Right atrium auricular region (tissue), 2 donors: Measurements from ENCODE around the gene PSKH1. TPM values are rescaled to one million over a fixed set of nuclear protein-coding genes. Genes with fewer than 3 reads are reported as not detected.
"Not testable (repeated sequence)": the region's sequence is repeated elsewhere in the genome, so short reads cannot be mapped to it uniquely, and the experiment has no call there.

ENCODE experiments used
- DNase-seq: peaks from one replicate; pipeline ENCODE4 v3.0.0-alpha.2; 2019; ENCODE audit warnings: low spot score
- H3K27ac ChIP-seq, 2 donors: fragments of 200-600 bp; sonication (generic); 1 replicate in 1 of 2; 2 replicates in 1 of 2; pipeline ENCODE4 v1.5.1; 2016 to 2019
- H3K27me3 ChIP-seq, 2 donors: fragments of 200-600 bp; sonication (generic); one replicate each; pipeline versions ENCODE4 v1.5.1 to v1.6.0; 2017 to 2019
- H3K36me3 ChIP-seq: fragments of 200-600 bp; sonication (generic); one replicate; pipeline ENCODE4 v1.5.1; 2016
- H3K4me1 ChIP-seq, 2 donors: fragments of 200-600 bp; sonication (generic); one replicate each; pipeline versions ENCODE4 v1.5.1 to v1.6.0; 2017 to 2019
- H3K4me3 ChIP-seq, 2 donors: fragments of 200-600 bp; sonication (generic); 1 replicate in 1 of 2; 2 replicates in 1 of 2; pipeline ENCODE4 v1.5.1; 2017 to 2019; ENCODE audit warnings: mild to moderate bottlenecking in 1 of 2, moderate library complexity in 1 of 2
- H3K9me3 ChIP-seq, 2 donors: fragments of 200-600 bp; sonication (generic); one replicate each; pipeline ENCODE4 v1.5.1; 2019
- CTCF ChIP-seq, 2 donors: fragments of 200-600 bp; sonication (generic); IDR thresholded peaks; one replicate each; pipeline ENCODE4 v1.5.1; 2019; ENCODE audit warnings: antibody characterized with exemption in 2 of 2
- total RNA-seq, 2 donors: library from RNA; depleted of rRNA; stranded (reverse); fragments of >200 nt; gene quantifications; one replicate each; pipeline ENCODE4 v1.1.0, GENCODE V29; 2016

PSKH1 gene
- total RNA-seq, 2 donors from 2014 or later, result 18.4 to 23.2 TPM

GRCh38 chr16:67910158-67910557 is 17.1 kb downstream of the PSKH1 start:
- DNase-seq, result no peak
- Histone ChIP-seq H3K9me3 (no peaks in the 10 kb centered on the region), H3K4me3 (no peak overlapping the region), H3K27me3 (no peaks in the 10 kb centered on the region), H3K36me3 (peaks cover 34% of the 10 kb centered on the region), H3K4me1 (no peaks in the 10 kb centered on the region), H3K27ac (no peak overlapping the region)
- TF ChIP-seq CTCF (IDR thresholded peaks at IDR 0.05), result no peak

GRCh38 chr16:67914758-67915495 is 21.9 kb downstream of the PSKH1 start:
- TF ChIP-seq CTCF (IDR thresholded peaks at IDR 0.05), result no peak
- DNase-seq, result no peak
- Histone ChIP-seq H3K9me3 (no peaks in the 10 kb centered on the region), H3K4me1 (peaks cover 0 to 44% of the 10 kb centered on the region in 2 donors), H3K4me3 (no peak overlapping the region), H3K27ac (no peak overlapping the region), H3K27me3 (no peaks in the 10 kb centered on the region), H3K36me3 (peaks cover 20% of the 10 kb centered on the region)

GRCh38 chr16:67915496-67915769 is 22.4 kb downstream of the PSKH1 start:
- H3K36me3 ChIP-seq, result peaks cover 15% of the 10 kb centered on the region
- not testable (repeated sequence) for H3K27ac ChIP-seq, H3K4me3 ChIP-seq, H3K9me3 ChIP-seq, H3K27me3 ChIP-seq, DNase-seq
- H3K4me1 ChIP-seq, result peaks cover 0 to 48% of the 10 kb centered on the region in 2 donors

GRCh38 chr16:67915831-67916723 is 23.0 kb downstream of the PSKH1 start:
- no peaks in the 10 kb centered on the region for H3K9me3 ChIP-seq
- TF ChIP-seq CTCF (IDR thresholded peaks at IDR 0.05), result no peak
- no peak overlapping the region for H3K4me3 ChIP-seq
- no peaks in the 10 kb centered on the region for H3K27me3 ChIP-seq
- H3K27ac ChIP-seq, result peak overlapping the region in 1 of 2 donors; percentile 94
- peaks cover 14% of the 10 kb centered on the region for H3K36me3 ChIP-seq
- peaks cover 0 to 49% of the 10 kb centered on the region in 2 donors for H3K4me1 ChIP-seq
- DNase-seq, result no peak

- Histone ChIP-seq H3K9me3 (no peaks in the 10 kb centered on the region), H3K27ac (peak overlapping the region; percentile 77 to 94), H3K4me3 (no peak overlapping the region), H3K27me3 (no peaks in the 10 kb centered on the region), H3K36me3 (peaks cover 2% of the 10 kb centered on the region), H3K4me1 (peaks cover 0 to 62% of the 10 kb centered on the region in 2 donors)
- DNase-seq, result no peak
- TF ChIP-seq CTCF (IDR thresholded peaks at IDR 0.05), result no peak
Measured at GRCh38 chr16:67917140-67917851, 24.2 kb downstream of the PSKH1 start.

- Histone ChIP-seq H3K9me3 (no peaks in the 10 kb centered on the region), H3K4me1 (peaks cover 0 to 67% of the 10 kb centered on the region in 2 donors), H3K27ac (peak overlapping the region; percentile 77 to 94), H3K4me3 (no peak overlapping the region), H3K36me3 (no peaks in the 10 kb centered on the region), H3K27me3 (no peaks in the 10 kb centered on the region)
- DNase-seq, result no peak
- TF ChIP-seq CTCF (IDR thresholded peaks at IDR 0.05), result no peak
Measured at GRCh38 chr16:67917852-67918236, 24.8 kb downstream of the PSKH1 start.
